Measurements from ENCODE around the gene UBE2F.
"Not testable (repeated sequence)": the region's sequence is repeated elsewhere in the genome, so short reads cannot be mapped to it uniquely, and the experiment has no call there.

UBE2F gene

GRCh38 chr2:237964578-237965404, 2.0 kb upstream of the UBE2F start:
- in situ Hi-C loops (cut with MboI; ENCODE audit: low pct_unique_long_range_greater_than_20kb, low sequenced_read_pairs, unreplicated experiment) = no loop called here
- no peak for TF ChIP-seq CTCF (IDR thresholded peaks at IDR 0.05; ENCODE audit: extremely low read depth, insufficient read depth, missing control alignments)
- no peak for DNase-seq (ENCODE audit: low spot score)

GRCh38 chr2:237965844-237966243, 970 bp upstream of the UBE2F start:
- in situ Hi-C loops (cut with MboI; ENCODE audit: low pct_unique_long_range_greater_than_20kb, low sequenced_read_pairs, unreplicated experiment); DNase-seq (ENCODE audit: low spot score): not testable (repeated sequence)

GRCh38 chr2:237966250-237966564, 607 bp upstream of the UBE2F start:
- in situ Hi-C loops (cut with MboI; ENCODE audit: low pct_unique_long_range_greater_than_20kb, low sequenced_read_pairs, unreplicated experiment) = no loop called here
- no peak for TF ChIP-seq CTCF (IDR thresholded peaks at IDR 0.05; ENCODE audit: extremely low read depth, insufficient read depth, missing control alignments)
- no peak for DNase-seq (ENCODE audit: low spot score)

GRCh38 chr2:237967463-237967951, 693 bp downstream of the UBE2F start:
- DNase-seq (ENCODE audit: low spot score) = peak; percentile 53
- no peak for TF ChIP-seq CTCF (IDR thresholded peaks at IDR 0.05; ENCODE audit: extremely low read depth, insufficient read depth, missing control alignments)
- in situ Hi-C loops (cut with MboI; ENCODE audit: low pct_unique_long_range_greater_than_20kb, low sequenced_read_pairs, unreplicated experiment) = no loop called here

GRCh38 chr2:237968048-237968862, 1.4 kb downstream of the UBE2F start:
- peak; percentile 61 for TF ChIP-seq CTCF (IDR thresholded peaks at IDR 0.05; ENCODE audit: extremely low read depth, insufficient read depth, missing control alignments)
- peak; percentile 86 for DNase-seq (ENCODE audit: low spot score)
- in situ Hi-C loops (cut with MboI; ENCODE audit: low pct_unique_long_range_greater_than_20kb, low sequenced_read_pairs, unreplicated experiment) = no loop called here

- in situ Hi-C loops (cut with MboI; ENCODE audit: low pct_unique_long_range_greater_than_20kb, low sequenced_read_pairs, unreplicated experiment) = no loop called here
- no peak for TF ChIP-seq CTCF (IDR thresholded peaks at IDR 0.05; ENCODE audit: extremely low read depth, insufficient read depth, missing control alignments)
- no peak for DNase-seq (ENCODE audit: low spot score)
Measured at GRCh38 chr2:237971661-237972060, 4.8 kb downstream of the UBE2F start.

- DNase-seq (ENCODE audit: low spot score) = no peak
- no peak for TF ChIP-seq CTCF (IDR thresholded peaks at IDR 0.05; ENCODE audit: extremely low read depth, insufficient read depth, missing control alignments)
- in situ Hi-C loops (cut with MboI; ENCODE audit: low pct_unique_long_range_greater_than_20kb, low sequenced_read_pairs, unreplicated experiment) = no loop called here
Measured at GRCh38 chr2:237972211-237972610, 5.4 kb downstream of the UBE2F start.

All from GM13977 (cell line).